NCI-H1694 (cell line): ENCODE data around the gene RNF10.
"Not testable (repeated sequence)": the region's sequence is repeated elsewhere in the genome, so short reads cannot be mapped to it uniquely, and the experiment has no call there.

Experiments used
- DNase-seq: peaks from one replicate; lab custom pipeline; 2025; lab: John Stamatoyannopoulos, UW

The RNF10 gene

DNA sequence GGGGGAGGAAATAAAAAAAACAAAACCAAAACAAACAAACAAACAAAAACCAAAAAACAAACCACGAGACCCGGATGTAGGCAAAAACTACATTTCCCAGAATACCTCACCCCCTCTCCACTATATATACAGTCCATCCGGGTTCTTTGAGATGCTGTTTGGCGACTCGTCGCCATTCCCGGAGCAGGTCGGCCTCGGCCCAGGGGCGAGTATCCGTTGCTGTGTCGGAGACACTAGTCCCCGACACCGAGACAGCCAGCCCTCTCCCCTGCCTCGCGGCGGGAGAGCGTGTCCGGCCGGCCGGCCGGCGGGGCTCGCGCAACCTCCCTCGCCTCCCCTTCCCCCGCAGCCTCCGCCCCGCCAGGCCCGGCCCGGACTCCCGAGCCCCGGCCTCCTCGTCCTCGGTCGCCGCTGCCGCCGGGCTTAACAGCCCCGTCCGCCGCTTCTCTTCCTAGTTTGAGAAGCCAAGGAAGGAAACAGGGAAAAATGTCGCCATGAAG lies at the start of gene RNF10:
RNF10 (plus strand) TSS at position 154 of the 500 bp plus-strand sequence. CDS start 456 bp downstream, outside the sequence.
- peak; percentile 70 for DNase-seq

- DNase-seq: no peak
Measured at GRCh38 chr12:120485961-120486881, 47.9 kb upstream of the RNF10 start.

DNA sequence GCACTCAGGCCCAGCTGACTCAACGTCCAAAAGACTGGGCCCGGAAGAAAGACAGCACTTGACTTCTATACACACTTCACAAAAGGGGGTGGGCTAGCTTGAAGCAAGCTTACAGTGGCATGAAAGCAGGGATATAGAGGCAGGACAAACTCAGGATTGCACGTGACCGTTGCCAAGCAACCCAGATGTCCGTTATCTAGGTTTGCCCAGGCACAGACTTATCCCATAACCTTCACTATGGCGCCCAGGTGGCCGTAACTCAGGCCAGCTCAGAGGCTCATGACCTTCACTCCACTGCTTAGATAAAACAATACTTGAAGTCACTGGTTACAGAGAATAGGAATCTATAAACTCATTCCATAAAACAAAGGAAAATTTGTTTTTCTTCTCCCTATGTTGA lies 46.6 kb upstream of the RNF10 start:
- DNase-seq: not testable (repeated sequence)

- DNase-seq: no peak
Measured at GRCh38 chr12:120488057-120488640, 46.0 kb upstream of the RNF10 start.

DNA sequence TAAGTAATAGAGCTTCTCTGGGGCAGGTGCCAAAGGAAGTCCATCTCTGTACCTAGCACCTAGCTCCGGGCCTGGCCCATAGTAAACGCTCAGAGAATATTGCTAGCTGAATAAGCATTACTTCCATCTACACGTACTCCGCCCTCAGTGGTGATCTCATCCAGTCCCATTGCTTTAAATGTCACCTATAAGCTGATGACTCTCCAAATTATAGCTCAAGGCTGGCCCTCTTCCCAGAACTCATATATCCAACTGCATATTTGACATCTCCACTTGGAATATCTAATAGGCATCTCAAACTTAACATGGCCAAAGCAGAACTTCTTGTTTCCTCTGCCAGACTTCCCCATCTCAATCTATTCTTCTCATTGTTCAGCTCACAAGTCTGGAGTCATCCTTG lies 45.1 kb upstream of the RNF10 start:
- DNase-seq: no peak

- no peak for DNase-seq
Measured at GRCh38 chr12:120490325-120490724, 43.8 kb upstream of the RNF10 start.

DNA sequence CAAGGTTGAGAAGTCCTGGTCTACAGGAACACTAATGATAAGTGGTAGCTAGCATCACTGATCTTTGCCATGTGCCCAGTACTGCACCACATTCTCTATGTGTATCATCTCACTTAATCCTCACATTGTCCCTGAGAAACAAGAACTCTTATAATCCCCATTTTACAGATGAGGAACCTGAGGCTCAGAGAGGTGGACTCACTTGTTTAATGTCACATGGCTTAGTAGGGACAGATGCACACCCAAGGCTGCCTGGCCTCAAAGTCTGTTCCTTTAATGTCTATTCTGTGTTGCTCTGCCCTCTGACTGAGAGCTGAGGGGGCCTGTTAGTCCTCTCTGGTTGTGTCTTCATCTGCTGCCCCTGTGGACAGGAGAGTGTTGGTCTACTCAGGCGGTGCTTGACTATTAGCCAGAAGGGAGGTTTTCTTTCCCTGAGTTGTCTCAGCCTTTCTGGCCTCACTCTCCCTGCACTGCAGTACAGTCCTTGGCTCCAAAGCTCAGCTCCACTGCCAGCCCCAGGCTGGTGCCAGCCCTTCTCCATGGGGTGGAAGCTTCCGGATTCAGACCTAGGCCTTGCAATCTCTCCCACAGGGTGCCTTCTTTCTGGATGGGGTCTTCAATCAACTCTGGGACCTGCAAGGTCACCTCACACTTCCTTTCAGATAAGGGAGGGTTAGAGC lies 43.2 kb upstream of the RNF10 start:
- DNase-seq: no peak

- no peak for DNase-seq
Measured at GRCh38 chr12:120495186-120495730, 38.9 kb upstream of the RNF10 start.

DNA sequence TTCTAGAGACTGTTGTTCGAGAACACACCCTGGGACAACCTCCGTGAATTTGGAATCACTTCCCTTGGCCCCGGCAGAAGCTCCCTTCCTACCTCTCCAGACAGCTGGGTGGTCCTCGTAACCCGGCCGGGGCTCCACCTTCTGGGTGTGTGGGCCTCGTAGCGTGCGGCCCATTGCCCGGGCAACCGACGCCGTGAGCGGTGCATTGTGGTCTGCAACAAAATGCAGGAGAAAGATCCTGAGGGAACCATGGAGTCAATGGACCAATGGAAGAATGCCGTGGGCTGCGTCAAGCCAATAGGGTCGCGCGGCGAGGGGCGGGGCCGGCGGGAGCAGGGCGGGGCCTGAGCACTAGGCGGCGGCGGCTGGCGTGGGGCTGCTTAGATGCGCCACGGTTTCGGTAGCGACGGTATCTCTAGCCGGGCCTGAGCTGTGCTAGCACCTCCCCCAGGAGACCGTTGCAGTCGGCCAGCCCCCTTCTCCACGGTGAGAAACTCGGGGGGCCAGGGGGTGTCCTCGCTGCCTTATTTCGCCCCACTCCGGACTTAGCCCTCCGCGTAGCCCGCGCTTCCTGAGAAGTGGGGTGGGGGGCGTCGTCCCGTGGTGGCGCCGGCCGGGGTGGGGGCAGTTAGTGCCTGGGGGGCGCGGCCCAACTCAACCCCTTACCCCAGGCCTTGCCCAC lies 38.3 kb upstream of the RNF10 start, which contains the start of gene DYNLL1:
DYNLL1 (plus strand) TSS at position 383 of the 682 bp plus-strand sequence. CDS start 309 bp downstream, outside the sequence.
- peak; percentile 92 for DNase-seq

DNA sequence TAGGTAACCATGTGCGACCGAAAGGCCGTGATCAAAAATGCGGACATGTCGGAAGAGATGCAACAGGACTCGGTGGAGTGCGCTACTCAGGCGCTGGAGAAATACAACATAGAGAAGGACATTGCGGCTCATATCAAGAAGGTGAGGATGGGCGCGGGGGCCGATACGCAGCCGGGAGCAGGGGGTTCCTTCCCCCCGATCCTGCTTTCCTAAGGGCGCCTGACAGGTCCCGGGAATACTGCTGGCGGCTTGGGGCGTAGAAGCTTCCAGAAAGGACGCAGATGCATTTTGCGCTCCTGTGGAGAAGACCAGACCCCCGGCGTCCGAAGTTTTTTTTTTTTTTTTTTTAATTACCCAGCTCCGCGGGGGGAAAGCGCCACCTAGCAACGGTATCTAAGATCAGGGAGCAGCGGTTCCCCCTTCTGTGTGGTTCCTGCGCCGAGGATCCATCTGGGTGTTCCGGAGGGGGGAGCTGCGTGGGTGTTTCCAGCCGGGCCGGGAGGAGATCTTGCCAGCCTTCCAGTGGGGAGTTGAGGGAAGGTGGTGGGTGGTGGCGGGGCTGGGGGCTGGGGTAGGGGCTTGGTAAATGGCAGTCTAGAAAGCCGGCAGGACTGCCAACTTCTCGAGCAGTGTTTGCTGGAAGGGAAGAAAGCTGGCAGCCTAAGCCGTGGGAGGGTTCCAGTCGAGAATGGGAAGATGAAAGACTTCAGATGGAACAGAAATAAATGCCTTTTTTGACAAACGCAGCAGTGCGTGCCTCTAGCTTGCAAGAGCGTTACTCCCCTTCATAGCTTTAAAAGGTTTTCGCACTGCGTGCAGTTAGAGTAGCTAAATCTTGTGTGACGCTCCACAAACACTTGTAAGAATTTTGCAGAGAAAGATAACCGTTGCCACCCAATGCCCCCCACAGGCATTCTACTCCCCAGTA lies 37.5 kb upstream of the RNF10 start:
- peak; percentile 10 for DNase-seq

DNA sequence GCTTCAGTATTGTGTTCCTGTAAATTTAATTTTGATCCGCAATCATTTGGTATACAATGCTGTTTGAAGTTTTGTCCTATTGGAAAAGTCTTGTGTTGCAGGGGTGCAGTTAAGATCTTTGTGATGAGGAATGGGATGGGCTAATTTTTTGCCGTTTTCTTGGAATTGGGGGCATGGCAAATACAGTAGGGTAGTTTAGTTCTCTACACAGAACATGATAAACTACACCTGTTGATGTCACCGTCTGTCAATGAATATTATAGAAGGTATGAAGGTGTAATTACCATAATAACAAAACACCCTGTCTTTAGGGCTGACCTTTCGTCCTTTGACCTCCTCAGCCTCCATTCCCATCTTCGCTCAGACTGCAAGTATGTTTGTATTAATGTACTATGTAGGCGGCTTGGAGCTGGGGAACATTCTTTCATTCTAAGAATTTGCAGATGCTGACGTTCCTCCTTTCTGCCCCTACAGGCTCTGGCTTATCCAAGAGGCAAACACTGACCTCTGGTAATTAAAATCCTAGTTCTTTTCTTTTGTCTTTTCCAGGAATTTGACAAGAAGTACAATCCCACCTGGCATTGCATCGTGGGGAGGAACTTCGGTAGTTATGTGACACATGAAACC lies 36.5 kb upstream of the RNF10 start:
- no peak for DNase-seq

DNA sequence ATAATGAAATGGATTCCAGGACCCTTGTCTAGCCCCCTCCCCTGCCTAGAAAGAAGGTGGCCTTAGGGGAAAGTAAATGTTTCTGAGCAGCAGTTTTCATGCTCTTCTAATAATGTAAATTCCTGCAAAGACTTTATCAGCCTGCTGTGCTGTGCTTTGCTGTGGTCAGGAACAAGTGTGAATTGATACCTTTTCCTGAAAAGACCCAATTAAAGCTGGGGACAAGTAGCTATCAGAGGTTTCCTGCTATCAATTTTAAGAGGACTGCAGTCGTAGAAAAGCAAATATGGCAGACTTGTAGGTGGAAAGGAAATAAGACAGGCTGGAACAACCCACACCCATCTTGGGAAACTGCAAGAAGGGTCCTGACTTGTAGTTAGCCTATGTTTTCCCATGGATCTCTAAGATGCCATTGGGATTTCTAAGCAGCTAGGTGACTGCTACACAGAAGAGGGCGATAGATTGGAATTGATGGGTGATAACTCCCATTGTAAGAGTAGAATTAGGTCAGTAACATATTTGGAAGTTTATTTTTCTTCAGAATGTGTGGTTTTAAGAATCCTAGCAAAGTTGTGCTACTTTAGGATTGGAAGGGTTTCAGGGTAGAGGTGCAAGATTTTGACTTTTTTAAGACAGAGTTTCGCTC lies 35.2 kb upstream of the RNF10 start:
- no peak for DNase-seq

DNA sequence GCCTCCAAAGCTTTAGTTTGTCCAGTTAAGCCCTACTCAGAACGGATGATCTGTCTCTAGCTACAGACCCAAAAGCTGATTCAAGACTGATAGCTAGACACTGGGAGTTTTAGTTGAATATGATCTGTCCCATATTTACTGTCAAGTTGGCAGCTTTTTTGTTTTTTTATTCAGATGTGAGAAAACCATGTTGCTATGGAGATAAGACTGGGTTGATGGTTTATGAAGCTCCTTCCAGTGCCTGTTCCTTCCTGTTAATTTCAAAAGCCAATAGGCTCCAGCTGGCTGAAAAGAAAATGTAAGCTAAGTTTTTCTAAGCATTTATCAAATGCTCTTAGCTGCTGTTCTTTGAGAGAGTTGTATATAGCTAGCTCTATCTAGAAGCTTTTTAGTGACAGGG lies 33.6 kb upstream of the RNF10 start:
- no peak for DNase-seq

GRCh38 chr12:120504587-120504986 lies 29.6 kb upstream of the RNF10 start:
- no peak for DNase-seq

GRCh38 chr12:120508537-120508936 lies 25.6 kb upstream of the RNF10 start:
- no peak for DNase-seq

DNA sequence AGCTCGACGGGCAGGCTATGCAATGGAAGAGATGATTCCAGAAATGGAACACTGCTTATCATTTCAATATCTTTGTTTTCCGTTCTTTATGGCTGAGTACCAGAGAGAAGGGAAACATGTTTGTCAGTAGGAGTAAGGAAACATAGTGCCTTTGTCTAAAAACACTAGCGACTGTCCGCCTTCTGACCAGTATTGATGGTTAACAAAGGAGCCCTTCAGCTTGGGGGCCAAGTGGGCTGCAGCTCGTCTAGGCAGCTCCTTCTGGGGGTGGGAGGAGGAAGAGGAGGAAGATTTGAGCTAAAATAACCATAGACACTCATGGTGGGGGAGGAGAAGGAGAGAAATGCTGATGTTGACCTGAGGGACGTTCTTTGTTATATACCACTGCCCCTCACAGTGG lies 20.2 kb upstream of the RNF10 start:
- DNase-seq: no peak

DNA sequence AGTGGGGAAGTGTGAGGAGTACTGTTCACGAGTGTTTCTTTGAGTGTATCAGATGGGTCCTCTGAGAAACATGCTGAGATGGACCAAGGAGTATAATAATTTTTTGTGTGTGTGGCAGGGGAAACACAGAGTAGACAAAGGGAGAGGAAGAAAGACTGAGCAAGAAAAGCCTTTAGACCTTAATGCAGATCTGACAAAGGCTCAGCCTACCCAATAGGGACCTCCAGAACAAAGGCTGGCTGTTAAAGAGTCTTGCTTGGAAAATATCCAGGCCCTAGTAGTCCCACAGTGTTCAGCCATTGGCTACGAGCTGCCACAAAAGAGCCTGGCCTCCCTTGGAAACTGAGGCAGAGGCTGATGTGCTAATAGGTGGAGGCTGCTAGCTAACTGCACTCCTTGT lies 18.7 kb upstream of the RNF10 start:
- no peak for DNase-seq

DNA sequence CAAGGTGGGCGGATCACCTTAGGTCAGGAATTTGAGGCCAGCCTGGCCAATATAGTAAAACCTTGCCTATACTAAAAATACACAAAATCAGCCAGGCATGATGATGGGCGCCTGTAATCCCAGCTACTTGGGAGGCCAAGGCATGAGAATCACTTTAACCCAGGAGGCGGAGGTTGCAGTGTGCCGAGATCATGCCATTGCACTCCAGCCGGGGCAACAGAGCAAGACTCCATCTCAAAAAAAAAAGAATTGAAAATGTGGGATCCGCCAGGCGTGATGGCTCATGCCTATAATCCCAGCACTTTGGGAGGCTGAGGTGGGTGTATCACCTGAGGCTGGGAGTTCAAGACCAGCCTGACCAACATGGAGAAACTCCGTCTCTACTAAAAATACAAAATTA lies 14.8 kb upstream of the RNF10 start:
- DNase-seq: not testable (repeated sequence)

- no peak for DNase-seq
Measured at GRCh38 chr12:120522568-120522967, 11.6 kb upstream of the RNF10 start.
